DND-41 (cell line): Measurements from ENCODE around the gene DENND6B.

Experiments
- CTCF ChIP-seq: IDR thresholded peaks from 2 replicates; pipeline ENCODE4 v1.5.1; 2012; ENCODE audit warnings: borderline replicate concordance, low read length, moderate library complexity, mild to moderate bottlenecking; ENCODE audit not compliant: poor library complexity, severe bottlenecking; ENCODE audit errors: extremely low read depth
- EZH2 ChIP-seq: IDR thresholded peaks from 3 replicates; pipeline ENCODE4 v1.6.1; 2012; ENCODE audit warnings: borderline replicate concordance, low read depth, mild to moderate bottlenecking, moderate library complexity, low read length, inconsistent platforms; ENCODE audit not compliant: severe bottlenecking

- TF ChIP-seq CTCF (no peak), EZH2 (no peak)
These were observed 59.8 kb downstream of the DENND6B start for GRCh38 chr22:50266994-50267393.
